ENCODE data around the gene LOXL3.

Gene LOXL3

GRCh38 chr2:74500578-74500946 is 53.2 kb downstream of the LOXL3 start:
- POLR2A ChIA-PET (ENCODE audit: low non-redundant PET): interaction anchor here (1.3 kb wide), 1 partner anchor 18 kb away, joined by 5 read pairs; the partner anchor contains the start of genes CCDC142 and TTC31
- H3K27ac ChIP-seq: no peak overlapping the region
- CTCF ChIA-PET: interaction anchor here (1.1 to 1.8 kb wide), 2 partner anchors 18 to 31 kb away, joined by 4 to 9 read pairs; partner anchors contain the start of genes CCDC142 and TTC31
- no peak for TF ChIP-seq CTCF (conservative IDR thresholded peaks at IDR 0.05; ENCODE audit: low read depth)
- no peak for DNase-seq (ENCODE audit: low spot score)

GRCh38 chr2:74499940-74500577 is 53.7 kb downstream of the LOXL3 start:
- POLR2A ChIA-PET (ENCODE audit: low non-redundant PET): interaction anchor here (1.3 kb wide), 1 partner anchor 17 kb away, joined by 5 read pairs; the partner anchor contains the start of genes CCDC142 and TTC31
- no peak overlapping the region for H3K27ac ChIP-seq
- DNase-seq (ENCODE audit: low spot score): no peak
- TF ChIP-seq CTCF (conservative IDR thresholded peaks at IDR 0.05; ENCODE audit: low read depth): no peak
- CTCF ChIA-PET: interaction anchor here (0.7 to 1.8 kb wide), 3 partner anchors 17 to 317 kb away, joined by 3 to 9 read pairs (median 4); partner anchors contain the start of genes CCDC142 and TTC31

- CTCF ChIA-PET: interaction anchor here (0.6 to 1.8 kb wide), 5 partner anchors 17 to 1189 kb away, joined by 3 to 9 read pairs (median 3); partner anchors contain the start of genes CCDC142 and TTC31
- no peak within 1 kb of the TSS for H3K27ac ChIP-seq
- POLR2A ChIA-PET (ENCODE audit: low non-redundant PET): interaction anchor here (0.6 kb wide), 1 partner anchor 28 kb away, joined by 5 read pairs; no protein-coding TSS in a partner anchor
- DNase-seq (ENCODE audit: low spot score): no peak
- no peak for TF ChIP-seq CTCF (conservative IDR thresholded peaks at IDR 0.05; ENCODE audit: low read depth)
Measured at GRCh38 chr2:74499267-74499939, 54.3 kb downstream of the LOXL3 start, which contains the start of gene LBX2. Gene LBX2, minus strand, starts transcription at chr2:74499603. Its CDS starts 66 bp downstream, at chr2:74499537.

DNA sequence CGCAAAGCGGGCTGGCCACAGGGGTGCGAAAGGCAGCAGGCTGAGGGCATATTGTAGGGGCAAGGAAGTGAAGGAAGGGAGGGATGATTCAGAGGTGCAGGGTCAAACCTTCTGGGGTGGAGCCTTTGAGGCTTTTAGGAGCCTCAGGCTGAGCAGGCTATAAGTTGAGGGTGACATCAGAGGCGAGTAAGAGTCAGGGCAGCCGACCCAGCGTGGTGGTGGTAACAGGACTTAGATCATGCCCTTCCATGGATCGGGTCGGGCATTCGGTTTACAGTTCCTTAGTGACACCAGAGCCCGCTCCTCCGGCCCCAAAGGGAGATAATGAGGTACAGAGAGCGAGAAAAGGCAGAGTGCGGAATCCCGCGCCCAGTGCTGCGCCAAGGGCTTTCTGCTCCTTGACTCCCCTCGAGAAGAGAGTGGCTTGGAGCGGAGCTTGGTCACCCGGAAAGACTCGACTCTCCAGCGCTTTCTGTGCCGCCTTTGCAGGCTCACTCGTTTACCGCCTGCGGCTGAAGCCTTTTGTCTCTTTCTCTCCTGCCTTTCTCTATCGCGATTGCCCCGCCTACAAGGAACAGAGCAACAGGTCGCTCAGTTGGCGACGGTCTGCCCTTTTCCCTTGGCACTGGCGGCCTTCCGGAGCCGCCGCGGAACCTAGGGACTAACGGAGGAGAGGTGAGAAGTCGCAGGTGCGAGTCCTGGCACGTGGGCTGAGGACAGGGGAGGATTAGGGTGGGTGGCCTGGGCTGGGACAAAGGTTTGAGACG is 55.1 kb downstream of the LOXL3 start:
- peak; percentile 54 for DNase-seq (ENCODE audit: low spot score)
- no peak for TF ChIP-seq CTCF (conservative IDR thresholded peaks at IDR 0.05; ENCODE audit: low read depth)
- POLR2A ChIA-PET (ENCODE audit: low non-redundant PET): interaction anchor here (1.1 kb wide), 1 partner anchor 8 kb away, joined by 3 read pairs; no protein-coding TSS in a partner anchor
- CTCF ChIA-PET: interaction anchor here (0.6 to 1.0 kb wide), 2 partner anchors 15 to 61 kb away, joined by 3 read pairs; partner anchors contain the start of genes CCDC142 and TTC31
- H3K27ac ChIP-seq: no peak overlapping the region

DNA sequence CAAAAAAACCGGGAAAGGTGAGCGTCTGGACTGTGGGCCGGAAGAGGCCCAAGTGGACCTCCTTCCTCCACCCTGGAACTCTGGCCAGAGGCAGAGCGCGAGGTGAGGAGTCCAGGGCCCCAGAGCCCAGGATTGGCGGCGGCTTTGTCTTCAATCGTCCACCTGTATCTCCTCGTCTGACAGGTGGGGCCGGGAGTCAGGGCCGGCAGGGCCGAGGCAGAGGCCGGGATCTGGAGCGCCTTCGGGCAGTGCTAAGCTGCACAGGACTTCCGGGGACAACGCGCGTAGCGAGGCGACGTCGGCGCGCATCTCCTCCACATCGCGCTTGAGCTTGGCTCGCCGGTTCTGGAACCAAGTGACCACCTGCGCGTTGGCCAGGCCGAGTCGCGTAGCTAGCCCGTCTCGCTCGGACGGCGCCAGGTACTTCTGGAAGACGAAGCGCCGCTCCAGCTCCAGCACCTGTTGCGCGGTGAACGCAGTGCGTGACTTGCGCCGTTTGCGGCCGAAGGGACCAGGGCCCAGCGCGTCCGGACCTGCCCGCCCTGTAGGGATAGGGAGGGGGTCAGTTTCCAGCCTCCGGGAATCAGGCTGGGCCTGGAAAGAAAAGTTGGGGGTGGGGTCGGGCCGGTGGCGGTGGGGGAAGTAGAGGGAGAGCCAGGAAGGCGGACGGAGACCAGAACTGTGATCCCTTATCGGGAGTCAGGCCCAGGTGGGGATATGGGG is 55.8 kb downstream of the LOXL3 start:
- ChIA-PET CTCF (interaction anchor here (1.0 kb wide), 1 partner anchor 15 kb away, joined by 3 read pairs; the partner anchor contains the start of genes CCDC142 and TTC31), POLR2A (ENCODE audit: low non-redundant PET) (interaction anchor here (1.1 kb wide), 1 partner anchor 9 kb away, joined by 3 read pairs; no protein-coding TSS in a partner anchor)
- TF ChIP-seq CTCF (conservative IDR thresholded peaks at IDR 0.05; ENCODE audit: low read depth): no peak
- no peak for DNase-seq (ENCODE audit: low spot score)
- H3K27ac ChIP-seq: no peak overlapping the region
